ENCODE results near the gene RIMKLA. TPM values are rescaled to one million over a fixed set of nuclear protein-coding genes. Genes with fewer than 3 reads are reported as not detected.

The RIMKLA gene
- total and polyA plus RNA-seq, 2 experiments from 2014 or later = 4.1 to 6.6 TPM

DNA sequence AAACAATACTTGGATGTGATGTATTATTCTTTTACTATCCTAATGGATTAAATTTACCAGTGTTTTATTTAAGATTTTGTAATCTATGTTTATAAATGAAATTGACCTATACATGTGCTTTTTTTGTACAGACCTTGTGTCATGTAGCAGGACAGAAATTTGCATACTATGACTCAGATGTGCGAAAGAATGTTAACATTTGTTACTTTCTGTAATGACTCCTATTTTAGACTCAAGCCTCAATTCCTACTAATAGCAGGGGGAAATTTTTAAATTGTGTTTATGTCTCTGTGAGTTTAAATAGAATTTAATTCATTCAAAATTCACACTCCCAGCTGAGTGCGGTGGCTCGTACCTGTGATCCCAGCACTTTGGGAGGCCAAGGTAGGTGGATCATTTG, 21.8 kb upstream of the RIMKLA start:
- Histone ChIP-seq H3K27ac (ENCODE audit: low read depth) (no peak overlapping the region), H2AFZ (no peak overlapping the region), H4K20me1 (replicated peaks; ENCODE audit: insufficient read depth) (no peaks in the 10 kb centered on the region), H3K4me2 (no peak overlapping the region), H3K36me3 (ENCODE audit: insufficient read depth) (no peaks in the 10 kb centered on the region), H3K4me1 (ENCODE audit: insufficient read depth) (no peaks in the 10 kb centered on the region), H3K9me2 (ENCODE audit: insufficient read depth) (peaks cover 3% of the 10 kb centered on the region; the same call in 1 of the 2 replicates), H3K79me2 (replicated peaks; ENCODE audit: insufficient read depth) (no peaks in the 10 kb centered on the region), H3F3A (replicated peaks; ENCODE audit: low read depth) (no peaks in the 10 kb centered on the region), H3K27me3 (ENCODE audit: insufficient read depth) (no peaks in the 10 kb centered on the region), H3K4me3 (no peak overlapping the region)
- no peak overlapping the region for H3K4me3 Mint-ChIP-seq
- H3K36me3 Mint-ChIP-seq (ENCODE audit: low read depth) = no peaks in the 10 kb centered on the region
- no peaks in the 10 kb centered on the region for H3K4me1 Mint-ChIP-seq
- no peaks in the 10 kb centered on the region for H3K9me3 Mint-ChIP-seq
- H3K27me3 Mint-ChIP-seq (ENCODE audit: insufficient read depth, low read depth, poor library complexity) = peaks cover 6% of the 10 kb centered on the region
- ATAC-seq = no peak
- H3K27ac Mint-ChIP-seq = no peak overlapping the region
- TF ChIP-seq, protein P1, sequence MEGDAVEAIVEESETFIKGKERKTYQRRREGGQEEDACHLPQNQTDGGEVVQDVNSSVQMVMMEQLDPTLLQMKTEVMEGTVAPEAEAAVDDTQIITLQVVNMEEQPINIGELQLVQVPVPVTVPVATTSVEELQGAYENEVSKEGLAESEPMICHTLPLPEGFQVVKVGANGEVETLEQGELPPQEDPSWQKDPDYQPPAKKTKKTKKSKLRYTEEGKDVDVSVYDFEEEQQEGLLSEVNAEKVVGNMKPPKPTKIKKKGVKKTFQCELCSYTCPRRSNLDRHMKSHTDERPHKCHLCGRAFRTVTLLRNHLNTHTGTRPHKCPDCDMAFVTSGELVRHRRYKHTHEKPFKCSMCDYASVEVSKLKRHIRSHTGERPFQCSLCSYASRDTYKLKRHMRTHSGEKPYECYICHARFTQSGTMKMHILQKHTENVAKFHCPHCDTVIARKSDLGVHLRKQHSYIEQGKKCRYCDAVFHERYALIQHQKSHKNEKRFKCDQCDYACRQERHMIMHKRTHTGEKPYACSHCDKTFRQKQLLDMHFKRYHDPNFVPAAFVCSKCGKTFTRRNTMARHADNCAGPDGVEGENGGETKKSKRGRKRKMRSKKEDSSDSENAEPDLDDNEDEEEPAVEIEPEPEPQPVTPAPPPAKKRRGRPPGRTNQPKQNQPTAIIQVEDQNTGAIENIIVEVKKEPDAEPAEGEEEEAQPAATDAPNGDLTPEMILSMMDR (conservative IDR thresholded peaks at IDR 0.05; ENCODE audit: low read depth in 2 of 2) = no peak
- TF ChIP-seq, protein P2, sequence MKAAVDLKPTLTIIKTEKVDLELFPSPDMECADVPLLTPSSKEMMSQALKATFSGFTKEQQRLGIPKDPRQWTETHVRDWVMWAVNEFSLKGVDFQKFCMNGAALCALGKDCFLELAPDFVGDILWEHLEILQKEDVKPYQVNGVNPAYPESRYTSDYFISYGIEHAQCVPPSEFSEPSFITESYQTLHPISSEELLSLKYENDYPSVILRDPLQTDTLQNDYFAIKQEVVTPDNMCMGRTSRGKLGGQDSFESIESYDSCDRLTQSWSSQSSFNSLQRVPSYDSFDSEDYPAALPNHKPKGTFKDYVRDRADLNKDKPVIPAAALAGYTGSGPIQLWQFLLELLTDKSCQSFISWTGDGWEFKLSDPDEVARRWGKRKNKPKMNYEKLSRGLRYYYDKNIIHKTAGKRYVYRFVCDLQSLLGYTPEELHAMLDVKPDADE (IDR thresholded peaks at IDR 0.05) = no peak
- TF ChIP-seq STAT1 (IDR thresholded peaks at IDR 0.05; ENCODE audit: unreplicated experiment) = no peak
- no peak for TF ChIP-seq ZNF114 (CRISPR knock-in tag; IDR thresholded peaks at IDR 0.05)
- no peak for TF ChIP-seq CREB1 (CRISPR knock-in tag; IDR thresholded peaks at IDR 0.05; ENCODE audit: low read depth)
- TF ChIP-seq, protein P3, sequence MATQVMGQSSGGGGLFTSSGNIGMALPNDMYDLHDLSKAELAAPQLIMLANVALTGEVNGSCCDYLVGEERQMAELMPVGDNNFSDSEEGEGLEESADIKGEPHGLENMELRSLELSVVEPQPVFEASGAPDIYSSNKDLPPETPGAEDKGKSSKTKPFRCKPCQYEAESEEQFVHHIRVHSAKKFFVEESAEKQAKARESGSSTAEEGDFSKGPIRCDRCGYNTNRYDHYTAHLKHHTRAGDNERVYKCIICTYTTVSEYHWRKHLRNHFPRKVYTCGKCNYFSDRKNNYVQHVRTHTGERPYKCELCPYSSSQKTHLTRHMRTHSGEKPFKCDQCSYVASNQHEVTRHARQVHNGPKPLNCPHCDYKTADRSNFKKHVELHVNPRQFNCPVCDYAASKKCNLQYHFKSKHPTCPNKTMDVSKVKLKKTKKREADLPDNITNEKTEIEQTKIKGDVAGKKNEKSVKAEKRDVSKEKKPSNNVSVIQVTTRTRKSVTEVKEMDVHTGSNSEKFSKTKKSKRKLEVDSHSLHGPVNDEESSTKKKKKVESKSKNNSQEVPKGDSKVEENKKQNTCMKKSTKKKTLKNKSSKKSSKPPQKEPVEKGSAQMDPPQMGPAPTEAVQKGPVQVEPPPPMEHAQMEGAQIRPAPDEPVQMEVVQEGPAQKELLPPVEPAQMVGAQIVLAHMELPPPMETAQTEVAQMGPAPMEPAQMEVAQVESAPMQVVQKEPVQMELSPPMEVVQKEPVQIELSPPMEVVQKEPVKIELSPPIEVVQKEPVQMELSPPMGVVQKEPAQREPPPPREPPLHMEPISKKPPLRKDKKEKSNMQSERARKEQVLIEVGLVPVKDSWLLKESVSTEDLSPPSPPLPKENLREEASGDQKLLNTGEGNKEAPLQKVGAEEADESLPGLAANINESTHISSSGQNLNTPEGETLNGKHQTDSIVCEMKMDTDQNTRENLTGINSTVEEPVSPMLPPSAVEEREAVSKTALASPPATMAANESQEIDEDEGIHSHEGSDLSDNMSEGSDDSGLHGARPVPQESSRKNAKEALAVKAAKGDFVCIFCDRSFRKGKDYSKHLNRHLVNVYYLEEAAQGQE (IDR thresholded peaks at IDR 0.05; ENCODE audit: unreplicated experiment) = no peak
- TF ChIP-seq JUNB (IDR thresholded peaks at IDR 0.05; ENCODE audit: unreplicated experiment) = no peak
- TF ChIP-seq ZNF331 (CRISPR knock-in tag; IDR thresholded peaks at IDR 0.05; ENCODE audit: low read depth) = no peak
- no peak for TF ChIP-seq EZH2 (IDR thresholded peaks at IDR 0.05; ENCODE audit: low read depth, unreplicated experiment)
- no peak for TF ChIP-seq NANOG (IDR thresholded peaks at IDR 0.05; ENCODE audit: borderline replicate concordance)
- no peak for TF ChIP-seq POLR2AphosphoS5 (IDR thresholded peaks at IDR 0.05; ENCODE audit: low read depth)
- TF ChIP-seq, protein P4, sequence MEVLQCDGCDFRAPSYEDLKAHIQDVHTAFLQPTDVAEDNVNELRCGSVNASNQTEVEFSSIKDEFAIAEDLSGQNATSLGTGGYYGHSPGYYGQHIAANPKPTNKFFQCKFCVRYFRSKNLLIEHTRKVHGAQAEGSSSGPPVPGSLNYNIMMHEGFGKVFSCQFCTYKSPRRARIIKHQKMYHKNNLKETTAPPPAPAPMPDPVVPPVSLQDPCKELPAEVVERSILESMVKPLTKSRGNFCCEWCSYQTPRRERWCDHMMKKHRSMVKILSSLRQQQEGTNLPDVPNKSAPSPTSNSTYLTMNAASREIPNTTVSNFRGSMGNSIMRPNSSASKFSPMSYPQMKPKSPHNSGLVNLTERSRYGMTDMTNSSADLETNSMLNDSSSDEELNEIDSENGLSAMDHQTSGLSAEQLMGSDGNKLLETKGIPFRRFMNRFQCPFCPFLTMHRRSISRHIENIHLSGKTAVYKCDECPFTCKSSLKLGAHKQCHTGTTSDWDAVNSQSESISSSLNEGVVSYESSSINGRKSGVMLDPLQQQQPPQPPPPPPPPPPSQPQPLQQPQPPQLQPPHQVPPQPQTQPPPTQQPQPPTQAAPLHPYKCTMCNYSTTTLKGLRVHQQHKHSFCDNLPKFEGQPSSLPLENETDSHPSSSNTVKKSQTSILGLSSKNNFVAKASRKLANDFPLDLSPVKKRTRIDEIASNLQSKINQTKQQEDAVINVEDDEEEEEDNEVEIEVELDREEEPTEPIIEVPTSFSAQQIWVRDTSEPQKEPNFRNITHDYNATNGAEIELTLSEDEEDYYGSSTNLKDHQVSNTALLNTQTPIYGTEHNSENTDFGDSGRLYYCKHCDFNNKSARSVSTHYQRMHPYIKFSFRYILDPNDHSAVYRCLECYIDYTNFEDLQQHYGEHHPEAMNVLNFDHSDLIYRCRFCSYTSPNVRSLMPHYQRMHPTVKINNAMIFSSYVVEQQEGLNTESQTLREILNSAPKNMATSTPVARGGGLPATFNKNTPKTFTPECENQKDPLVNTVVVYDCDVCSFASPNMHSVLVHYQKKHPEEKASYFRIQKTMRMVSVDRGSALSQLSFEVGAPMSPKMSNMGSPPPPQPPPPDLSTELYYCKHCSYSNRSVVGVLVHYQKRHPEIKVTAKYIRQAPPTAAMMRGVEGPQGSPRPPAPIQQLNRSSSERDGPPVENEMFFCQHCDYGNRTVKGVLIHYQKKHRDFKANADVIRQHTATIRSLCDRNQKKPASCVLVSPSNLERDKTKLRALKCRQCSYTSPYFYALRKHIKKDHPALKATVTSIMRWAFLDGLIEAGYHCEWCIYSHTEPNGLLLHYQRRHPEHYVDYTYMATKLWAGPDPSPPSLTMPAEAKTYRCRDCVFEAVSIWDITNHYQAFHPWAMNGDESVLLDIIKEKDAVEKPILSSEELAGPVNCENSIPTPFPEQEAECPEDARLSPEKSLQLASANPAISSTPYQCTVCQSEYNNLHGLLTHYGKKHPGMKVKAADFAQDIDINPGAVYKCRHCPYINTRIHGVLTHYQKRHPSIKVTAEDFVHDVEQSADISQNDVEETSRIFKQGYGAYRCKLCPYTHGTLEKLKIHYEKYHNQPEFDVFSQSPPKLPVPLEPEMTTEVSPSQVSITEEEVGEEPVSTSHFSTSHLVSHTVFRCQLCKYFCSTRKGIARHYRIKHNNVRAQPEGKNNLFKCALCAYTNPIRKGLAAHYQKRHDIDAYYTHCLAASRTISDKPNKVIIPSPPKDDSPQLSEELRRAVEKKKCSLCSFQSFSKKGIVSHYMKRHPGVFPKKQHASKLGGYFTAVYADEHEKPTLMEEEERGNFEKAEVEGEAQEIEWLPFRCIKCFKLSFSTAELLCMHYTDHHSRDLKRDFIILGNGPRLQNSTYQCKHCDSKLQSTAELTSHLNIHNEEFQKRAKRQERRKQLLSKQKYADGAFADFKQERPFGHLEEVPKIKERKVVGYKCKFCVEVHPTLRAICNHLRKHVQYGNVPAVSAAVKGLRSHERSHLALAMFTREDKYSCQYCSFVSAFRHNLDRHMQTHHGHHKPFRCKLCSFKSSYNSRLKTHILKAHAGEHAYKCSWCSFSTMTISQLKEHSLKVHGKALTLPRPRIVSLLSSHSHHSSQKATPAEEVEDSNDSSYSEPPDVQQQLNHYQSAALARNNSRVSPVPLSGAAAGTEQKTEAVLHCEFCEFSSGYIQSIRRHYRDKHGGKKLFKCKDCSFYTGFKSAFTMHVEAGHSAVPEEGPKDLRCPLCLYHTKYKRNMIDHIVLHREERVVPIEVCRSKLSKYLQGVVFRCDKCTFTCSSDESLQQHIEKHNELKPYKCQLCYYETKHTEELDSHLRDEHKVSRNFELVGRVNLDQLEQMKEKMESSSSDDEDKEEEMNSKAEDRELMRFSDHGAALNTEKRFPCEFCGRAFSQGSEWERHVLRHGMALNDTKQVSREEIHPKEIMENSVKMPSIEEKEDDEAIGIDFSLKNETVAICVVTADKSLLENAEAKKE (CRISPR knock-in tag; IDR thresholded peaks at IDR 0.05) = no peak
- TF ChIP-seq EZH2phosphoT487 (IDR thresholded peaks at IDR 0.05; ENCODE audit: unreplicated experiment) = no peak
- no peak for DNase-seq (ENCODE audit: low spot score)

Data from GM23338 (cell line).